A204.1 (cell line): ENCODE data around the gene STAMBP.
"Not testable (repeated sequence)": the region's sequence is repeated elsewhere in the genome, so short reads cannot be mapped to it uniquely, and the experiment has no call there.

ENCODE experiments used
- FAIRE-seq: peaks from 2 replicates; lab custom pipeline; 2012; peaks lifted over from hg19 to GRCh38; lab: Jason Lieb, UNC

STAMBP gene

DNA sequence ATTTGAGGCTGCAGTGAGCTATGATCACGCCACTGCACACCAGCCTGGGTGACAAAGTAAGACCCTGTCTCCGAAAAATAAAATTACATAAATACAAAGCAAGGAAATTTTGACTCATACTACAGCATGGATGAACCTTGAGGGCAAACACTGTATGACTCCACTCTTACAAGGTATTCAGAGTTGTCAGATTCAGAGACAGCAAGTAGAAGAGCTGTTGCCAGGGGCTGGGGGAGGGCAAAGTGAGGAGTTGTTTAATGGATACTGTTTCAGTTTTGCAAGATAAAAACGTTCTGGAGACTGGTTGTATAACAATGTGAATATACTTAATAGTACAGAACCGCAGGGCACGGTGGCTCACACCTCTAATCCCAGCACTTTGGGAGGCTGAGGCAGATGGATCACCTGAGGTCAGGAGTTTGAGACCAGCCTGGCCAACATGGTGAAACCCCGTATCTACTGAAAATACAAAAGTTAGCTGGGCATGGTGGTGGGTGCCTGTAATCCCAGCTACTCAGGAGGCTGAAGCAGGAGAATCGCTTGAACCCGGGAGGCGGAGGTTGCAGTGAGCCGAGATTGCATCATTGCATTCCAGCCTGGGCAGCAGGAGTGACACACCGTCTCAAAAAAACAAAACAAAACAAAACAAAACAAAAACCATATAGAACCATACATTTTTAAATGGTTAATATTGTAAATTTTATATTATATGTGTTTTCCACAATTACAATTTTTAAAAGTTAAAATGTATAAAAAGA, 59.0 kb downstream of the STAMBP start:
- not testable (repeated sequence) for FAIRE-seq

DNA sequence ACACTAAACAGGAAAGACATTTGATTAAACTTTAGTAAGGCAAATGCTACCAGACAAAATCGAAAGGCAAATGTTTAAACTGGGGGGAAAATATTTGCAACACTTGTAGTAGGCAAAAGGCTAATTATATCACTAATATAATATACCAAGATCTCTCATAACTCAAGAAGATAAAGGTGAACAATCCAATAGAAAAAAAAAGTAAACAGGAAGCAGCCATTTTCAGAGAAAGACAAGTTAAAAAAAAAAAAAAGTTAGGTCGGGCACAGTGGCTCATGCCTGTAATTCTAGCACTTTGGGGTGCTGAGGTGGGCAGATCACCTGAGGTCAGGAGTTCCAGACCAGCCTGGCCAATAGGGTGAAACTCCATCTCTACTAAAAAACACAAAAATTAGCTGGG, 59.6 kb downstream of the STAMBP start:
- FAIRE-seq: no peak

DNA sequence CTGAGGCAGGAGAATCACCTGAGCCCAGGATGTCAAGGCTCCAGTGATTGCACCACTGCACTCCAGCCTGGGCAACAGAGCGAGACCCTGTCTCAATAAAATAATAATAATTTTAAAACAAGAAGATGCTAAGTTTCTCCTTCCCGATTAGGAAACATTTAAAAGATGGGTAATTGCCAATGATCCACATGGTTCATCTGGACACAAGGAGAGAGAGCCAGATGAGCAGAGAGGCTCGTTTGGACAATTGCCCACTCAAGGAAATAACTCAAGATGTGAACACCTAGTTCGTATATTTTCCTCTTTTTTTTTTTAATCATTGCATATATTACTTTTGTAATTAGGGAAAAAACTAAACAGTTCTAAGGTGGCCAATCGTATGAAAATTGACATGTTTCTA, 60.4 kb downstream of the STAMBP start:
- FAIRE-seq: no peak

DNA sequence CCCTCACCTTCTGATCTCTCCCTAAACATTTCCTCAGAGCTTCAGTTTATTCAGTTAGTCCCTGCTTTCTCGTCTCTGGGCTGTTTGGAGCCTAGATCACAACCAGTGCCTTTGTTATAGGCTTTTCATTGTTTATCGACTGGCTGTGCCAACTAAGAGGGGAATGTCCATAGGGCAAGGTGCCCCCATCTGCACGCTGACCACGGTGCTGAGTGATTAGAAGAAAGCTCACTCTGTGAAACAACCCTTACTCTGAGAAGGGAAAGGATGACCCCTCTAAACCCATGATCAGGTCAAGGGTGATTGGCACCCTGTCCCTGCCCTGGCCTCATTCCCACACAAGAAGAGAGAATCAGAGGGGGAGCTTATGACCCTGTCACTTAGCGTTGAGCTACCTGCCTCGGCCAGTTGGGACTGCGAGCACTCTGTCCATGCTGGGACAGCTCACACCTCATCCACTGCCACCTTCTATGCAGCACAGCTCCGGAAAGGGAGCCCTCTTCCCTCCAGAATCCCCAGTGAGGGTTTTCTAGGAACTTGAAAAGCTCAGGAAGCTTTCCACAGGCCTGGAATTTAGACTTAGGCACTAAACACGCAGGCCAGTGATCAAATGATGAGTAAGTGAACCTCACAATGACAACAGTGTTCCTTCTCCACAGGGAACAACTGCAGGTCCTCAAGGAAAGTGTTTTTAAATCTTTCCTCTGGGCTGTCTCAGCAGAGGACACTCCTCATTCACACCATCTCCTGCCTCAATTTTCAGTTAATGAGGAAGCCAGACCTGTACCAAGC, 61.7 kb downstream of the STAMBP start:
- FAIRE-seq: no peak

DNA sequence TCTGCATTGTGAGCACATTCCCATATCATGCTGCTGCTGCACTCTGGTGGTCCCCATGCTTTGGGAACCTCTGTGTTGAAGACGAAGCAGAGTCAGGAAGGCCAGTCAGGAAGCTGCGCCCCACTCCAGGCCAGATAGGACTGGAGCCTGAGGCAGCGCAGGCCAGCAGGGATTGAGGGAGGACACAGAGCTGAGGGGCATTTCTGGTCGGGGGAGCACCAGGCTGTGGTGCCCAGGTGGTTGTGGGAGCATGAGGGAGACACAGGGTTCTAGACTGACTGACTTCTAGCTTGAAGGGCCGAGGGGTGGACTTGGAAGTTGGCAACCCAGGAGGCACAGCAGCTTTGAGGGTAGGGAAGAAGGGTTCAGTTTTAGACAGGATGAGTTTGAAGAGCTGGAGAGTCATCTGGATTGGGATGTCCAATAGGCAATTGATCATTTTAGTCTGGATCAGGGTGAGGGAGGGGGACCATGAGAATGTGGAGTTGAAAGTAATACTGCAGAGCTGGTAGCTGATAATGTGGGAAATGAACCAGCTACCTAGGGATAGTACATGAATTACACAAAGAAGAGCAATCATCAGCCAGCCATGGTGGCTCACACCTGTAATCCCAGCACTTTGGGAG, 62.6 kb downstream of the STAMBP start:
- no peak for FAIRE-seq

DNA sequence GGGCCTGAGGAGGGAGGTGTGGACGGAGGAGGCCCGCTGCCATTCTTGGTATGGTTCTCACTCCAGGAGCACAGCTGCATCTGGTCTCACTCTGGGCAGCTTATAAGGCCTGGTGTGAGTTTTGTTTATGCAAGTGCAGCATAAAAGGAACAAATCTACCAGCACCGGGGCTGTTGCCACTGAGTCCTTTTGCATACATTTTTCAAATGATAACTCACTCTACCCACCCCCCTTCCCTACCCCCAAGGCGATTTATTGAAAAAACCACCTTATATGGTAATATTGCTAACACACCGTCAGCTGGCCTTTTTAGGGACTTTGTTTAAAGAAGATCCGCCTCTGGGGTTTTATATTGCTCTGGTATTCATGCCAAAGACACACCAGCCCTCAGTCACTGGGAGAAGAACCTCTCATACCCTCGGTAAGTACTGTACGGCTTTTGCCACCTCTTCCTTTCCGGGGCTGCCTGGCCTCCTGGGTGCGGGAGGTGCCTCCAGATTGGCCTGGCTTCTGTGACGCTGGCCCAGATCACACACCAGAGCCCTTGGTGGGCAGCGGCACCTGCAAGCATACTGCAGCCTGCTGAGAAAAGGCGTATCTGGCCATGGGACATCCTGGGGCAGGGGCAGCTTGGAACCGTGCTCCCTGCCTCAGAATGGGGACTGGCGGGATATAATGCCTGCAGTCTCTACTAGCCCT, 64.0 kb downstream of the STAMBP start, which contains the start of gene ACTG2:
Gene ACTG2, plus strand, starts transcription at position 378 of the 699 bp plus-strand sequence. CDS start 8,304 bp downstream, outside the sequence.
- no peak for FAIRE-seq

DNA sequence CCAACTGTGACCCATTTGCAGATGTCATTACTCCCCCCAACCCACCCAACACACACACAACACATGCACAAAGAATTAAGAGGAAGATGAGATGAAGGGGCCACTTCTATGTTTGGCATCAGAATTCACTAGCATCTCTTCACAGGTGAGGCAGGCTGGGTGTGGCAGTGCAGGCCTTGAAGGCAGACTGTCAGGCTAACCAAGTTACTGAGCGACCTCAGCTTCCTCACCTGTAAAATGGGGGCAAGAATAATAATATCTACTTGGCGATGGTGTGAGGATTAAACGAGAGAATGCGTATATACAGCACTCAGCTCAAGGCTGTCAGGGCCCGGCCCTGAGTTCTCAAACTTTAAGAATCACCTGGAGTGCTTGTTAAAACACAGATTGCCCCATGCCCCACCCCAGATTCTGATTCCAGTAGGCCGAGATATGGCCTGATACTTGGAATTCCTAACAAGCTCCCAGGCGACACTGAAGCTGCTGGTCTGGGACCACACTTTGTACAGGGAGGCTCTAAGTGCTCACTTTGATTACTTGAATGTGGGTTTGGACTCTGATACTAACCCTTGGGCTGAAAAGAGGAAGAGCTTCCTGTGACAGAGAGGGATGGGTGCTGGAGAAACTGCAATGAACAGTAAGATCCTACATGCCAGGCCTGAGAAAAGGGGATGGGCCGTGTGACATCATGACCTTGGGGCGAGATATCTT, 65.2 kb downstream of the STAMBP start:
- FAIRE-seq: no peak

DNA sequence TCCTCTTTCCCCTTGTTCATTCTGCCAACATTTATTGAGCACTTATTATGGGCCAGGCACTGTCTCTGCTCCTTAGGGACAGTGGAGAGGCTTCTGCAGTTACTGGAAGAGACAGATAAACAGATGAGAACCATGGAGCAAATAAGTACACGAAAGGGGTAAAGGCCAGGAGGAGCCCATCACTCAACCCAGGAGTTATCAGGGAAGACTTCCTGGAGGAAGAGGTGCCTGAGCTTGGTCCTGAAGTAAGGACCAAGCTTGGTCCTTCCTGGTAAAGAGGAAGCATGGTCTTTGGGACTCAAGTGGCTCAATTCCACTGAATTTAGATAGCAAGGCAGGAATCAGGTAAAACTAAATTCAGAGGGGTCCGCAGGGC, 65.7 kb downstream of the STAMBP start:
- no peak for FAIRE-seq

DNA sequence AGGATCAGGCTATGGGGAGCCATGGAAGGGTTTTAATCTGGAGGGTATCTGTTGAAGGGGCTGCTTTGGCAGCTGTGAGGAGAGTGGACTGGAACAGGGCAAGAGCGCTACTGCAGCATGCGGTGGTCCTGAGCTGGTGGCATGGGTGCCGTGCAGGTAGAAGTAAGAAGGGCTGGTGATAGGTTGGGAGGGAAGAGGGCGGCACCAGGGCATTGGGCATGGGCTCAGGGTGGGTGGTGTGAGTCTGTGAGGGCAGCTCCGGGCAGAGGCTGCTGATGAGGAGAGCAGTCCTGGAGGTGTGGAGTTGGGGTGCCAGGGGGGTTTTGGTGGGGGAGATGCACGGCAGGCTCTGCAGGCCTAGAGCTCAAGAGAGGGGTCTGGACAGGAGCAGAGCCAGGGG, 66.1 kb downstream of the STAMBP start:
- no peak for FAIRE-seq

DNA sequence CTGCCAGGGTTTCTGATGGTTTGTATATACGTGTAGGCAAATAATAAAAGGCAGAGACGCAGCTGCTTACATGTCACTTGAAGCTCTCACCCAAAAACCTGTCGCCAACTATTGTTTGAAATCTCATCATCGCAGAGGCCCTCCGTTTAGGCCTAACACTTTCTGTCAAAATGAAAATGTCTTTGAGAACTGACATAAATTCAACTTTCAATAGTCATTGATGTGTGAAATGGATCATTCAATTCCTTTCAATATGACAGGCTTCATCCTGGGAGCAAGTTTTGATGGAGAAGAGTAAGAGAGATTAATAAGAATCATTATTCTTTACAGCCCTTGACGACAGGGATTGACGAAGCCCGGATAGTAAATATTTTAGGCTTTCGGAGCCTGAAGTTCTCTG, 66.7 kb downstream of the STAMBP start:
- FAIRE-seq: no peak

DNA sequence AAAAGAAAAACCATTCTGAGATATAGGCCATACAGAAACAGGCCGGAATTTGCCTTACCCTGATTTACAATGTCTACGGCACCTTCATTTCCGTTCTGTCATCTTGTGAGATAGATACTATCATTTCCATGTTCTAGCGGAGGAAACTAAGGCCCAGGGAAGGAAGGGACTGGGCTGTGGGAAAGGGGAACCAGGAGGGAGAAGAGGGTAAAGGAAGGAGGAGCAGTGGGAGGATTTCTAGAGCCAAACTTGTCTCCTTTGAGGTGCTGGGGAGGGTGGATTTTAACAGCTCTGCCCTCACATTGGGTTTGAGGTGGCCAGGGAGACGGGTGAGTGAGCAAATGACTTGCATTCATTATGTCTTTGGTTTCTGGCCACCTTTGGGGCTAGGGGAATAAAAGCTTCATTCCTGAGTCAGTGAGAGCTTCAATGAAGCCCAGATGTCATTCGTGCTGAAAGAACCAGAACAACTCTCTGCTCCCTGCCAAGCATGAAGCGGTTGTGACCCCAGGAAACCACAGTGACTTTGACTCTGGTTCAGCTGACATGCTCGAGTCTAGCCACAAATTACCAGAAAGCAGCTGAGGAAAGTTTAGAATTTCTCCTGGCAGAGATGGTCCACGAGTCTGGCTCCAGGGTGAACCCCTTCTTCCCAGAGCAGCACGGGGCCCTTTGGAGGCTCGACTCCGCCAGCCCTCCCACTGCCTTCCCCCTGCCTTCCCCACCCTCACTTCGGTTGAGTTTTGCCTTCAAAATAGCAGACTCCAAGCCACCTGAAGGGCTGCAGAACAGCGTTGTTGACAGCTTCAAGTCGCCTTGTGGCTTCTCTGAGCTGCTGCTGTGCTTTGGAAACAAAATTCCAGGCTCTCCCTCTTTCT, 67.8 kb downstream of the STAMBP start:
- FAIRE-seq: no peak

DNA sequence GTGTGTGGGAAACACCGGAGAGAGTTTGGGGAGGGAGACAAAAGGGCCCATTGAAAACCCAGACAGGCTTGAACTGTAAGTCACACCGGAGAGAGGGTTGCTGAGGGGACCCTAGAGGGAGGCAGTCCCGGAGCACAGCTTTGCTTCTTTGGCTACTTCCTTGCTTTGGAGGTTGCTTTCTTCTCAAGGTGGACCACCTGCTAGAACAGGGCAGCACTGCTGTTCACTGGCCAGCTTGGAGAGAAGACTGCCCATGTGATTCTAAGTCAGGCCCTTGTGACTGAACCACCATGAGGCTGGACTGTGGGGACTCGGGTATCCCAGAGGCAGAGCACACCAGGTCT, 68.5 kb downstream of the STAMBP start:
- no peak for FAIRE-seq

DNA sequence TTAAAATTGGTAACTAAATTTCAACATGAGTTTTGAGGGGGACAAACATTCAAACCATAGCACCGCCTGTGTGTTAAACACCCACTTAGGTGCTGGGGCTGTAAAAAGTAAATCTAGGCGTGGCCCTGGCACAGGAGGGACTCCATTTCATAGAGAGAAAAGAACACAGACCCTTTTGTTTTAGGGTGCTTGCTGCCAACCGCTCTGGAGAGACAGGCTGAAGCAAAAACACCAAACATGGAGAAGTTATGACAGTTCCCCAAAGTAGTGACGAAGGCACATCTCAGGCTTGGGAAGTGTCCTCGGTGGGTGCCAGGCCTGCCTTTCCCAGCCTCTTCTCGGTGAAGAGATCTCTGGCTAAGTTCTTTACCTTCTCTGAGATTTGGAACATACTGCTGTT, 69.2 kb downstream of the STAMBP start:
- no peak for FAIRE-seq

DNA sequence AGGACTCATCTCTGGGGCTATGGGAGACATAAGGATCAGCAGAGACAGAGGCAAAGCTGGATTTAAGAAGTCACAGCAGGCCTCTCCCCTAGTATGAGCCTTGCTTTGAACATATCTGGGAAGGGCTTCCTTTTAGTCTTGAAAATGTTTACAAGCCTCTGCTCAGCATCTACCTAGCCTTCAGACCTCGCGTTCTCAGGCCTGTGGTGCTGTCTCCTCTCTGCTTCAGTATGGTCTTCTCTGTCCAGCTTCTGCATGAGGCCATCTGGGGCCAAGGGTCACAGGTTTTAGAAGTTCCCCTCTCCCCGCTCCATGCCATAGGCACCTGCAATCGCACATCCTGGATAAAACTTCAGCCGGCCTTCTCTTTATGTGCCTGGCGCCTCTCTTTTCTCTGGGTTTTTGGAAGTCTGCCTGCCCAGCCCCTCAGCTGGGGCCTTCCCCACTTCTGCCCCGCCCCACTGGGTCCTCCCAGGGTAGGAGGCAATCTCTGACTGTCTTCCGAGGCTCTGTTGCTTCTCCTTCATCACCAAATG, 71.1 kb downstream of the STAMBP start:
- no peak for FAIRE-seq

DNA sequence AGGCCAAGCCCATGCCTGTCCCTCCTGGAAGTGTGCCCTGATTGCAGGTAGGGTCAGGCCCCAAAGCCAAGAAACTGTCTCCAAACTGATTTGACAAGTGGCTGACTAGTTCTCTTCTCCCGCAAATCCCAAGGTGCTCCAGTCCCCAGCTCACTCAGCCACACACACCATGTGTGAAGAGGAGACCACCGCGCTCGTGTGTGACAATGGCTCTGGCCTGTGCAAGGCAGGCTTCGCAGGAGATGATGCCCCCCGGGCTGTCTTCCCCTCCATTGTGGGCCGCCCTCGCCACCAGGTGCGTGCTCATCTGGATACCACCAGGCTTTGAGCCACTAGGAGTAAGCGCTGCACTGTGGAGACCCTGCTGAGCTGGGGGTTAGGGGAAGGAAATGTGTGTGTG, 72.4 kb downstream of the STAMBP start:
- no peak for FAIRE-seq

DNA sequence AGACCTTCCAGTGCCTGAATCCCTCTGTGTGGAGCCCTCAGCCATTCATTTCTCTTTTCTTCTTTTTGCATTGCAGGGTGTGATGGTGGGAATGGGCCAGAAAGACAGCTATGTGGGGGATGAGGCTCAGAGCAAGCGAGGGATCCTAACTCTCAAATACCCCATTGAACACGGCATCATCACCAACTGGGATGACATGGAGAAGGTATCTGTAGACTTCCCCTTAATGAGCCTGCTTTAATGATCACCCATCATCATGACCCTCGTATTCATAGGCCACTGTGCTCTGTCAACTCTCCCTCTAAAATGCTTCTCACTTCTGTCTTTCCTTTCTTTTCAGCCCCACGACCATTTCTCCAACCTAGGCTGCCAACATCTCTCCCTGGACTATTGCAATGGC, 73.5 kb downstream of the STAMBP start:
- no peak for FAIRE-seq

DNA sequence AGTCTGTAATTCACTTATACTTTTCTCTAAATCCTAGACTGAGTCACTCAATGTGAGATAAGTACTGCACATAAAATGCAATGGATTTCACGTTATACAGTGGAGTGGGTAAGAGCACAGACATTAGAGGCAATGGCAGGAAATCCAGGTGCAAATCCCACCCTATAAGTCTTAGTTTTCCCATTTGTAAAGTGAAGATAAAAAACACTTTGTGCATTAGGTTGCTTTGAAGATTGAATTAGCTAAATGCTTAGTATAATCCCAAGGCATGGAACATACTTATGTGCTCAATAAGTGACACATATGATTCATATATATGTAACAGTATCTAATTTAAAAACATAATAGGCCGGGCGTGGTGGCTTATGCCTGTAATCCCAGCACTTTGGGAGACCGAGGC, 74.6 kb downstream of the STAMBP start:
- FAIRE-seq: no peak

DNA sequence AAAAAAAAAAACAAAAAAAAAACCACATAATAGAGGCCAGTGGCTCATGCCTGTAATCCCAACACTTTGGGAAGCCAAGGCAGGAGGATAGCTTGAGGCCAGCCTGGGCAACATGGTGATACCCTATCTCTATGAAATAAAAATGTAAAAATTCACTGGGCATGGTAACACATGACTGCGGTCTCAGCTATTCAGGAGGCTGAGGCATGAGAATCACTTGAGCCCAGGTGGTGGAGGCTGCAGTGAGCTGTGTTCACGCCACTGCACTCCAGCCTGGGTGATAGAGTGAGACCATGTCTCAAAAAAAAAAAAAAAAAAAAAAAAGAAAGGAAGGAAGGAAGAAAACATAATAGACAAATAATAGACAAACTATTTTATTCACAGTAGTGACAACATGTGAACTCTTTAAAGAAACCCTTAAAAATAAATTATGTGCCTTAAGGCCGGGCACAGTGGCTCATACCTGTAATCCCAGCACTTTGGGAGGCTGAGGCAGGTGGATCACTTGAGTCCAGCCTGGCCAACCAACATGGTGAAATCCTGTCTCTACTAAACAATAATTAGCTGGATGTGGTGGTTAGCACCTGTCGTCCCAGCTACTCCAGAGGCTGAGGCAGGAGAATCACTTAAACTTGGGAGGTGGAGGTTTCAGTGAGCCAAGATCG, 75.3 kb downstream of the STAMBP start:
- FAIRE-seq: not testable (repeated sequence)

DNA sequence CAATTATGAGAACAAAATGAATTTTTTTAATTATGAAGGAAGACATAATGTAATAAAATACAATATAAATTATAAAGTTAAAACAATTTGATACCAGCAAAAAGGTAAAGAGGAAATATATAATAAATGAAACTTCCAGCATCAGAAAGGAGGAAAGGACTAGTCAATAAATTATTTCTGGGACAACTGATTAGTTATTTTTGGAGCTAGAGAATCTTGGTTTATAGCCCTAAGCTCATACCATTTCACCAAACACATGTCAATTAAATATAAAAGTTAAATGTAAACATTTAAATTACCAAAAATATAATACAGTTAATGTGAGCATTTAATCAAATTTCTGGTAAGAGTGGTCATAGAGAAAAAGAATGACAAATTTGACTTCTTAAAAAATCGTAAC, 76.2 kb downstream of the STAMBP start:
- FAIRE-seq: peak; percentile 65

DNA sequence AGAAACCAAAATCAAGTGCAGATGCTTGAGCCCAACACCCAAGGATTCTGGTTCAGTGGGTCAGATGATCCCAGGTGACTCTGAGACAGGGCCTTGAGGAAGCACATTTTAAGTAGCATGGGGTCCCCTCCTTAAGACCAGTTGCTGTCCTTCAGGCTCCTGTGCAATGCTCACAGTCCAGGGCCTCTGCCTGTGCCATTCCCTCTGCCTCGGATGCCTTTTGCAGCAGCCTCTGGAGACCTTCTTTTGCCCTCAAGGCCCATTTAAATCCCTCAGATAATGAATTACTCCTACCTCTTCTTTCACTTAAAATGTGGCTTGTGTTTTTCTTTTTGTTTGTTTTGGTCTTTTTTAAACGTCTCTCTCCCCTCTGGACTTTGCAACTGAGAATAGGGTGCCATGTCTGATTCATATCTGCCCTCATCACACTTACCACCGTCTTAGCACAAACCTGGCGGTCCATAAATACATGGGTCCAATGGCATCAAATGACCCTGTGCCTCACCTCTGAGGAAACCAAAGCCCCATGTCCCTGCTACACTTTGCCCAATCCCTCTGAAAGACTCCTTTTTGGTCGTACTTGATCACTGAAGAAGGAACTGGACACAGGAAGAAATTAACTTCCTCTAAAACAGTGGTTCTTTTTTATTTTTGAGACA, 78.2 kb downstream of the STAMBP start:
- no peak for FAIRE-seq
